HG03520 (cell line): ENCODE data around the gene CFD.
"Not testable (repeated sequence)": the region's sequence is repeated elsewhere in the genome, so short reads cannot be mapped to it uniquely, and the experiment has no call there.

Source experiments
- ATAC-seq: cut with Tn5 transposase; IDR thresholded peaks from one replicate; pipeline ENCODE4 v1.9.1; 2021; ENCODE audit warnings: mild to moderate bottlenecking, moderate library complexity; ENCODE audit not compliant: unreplicated experiment

Gene CFD

DNA sequence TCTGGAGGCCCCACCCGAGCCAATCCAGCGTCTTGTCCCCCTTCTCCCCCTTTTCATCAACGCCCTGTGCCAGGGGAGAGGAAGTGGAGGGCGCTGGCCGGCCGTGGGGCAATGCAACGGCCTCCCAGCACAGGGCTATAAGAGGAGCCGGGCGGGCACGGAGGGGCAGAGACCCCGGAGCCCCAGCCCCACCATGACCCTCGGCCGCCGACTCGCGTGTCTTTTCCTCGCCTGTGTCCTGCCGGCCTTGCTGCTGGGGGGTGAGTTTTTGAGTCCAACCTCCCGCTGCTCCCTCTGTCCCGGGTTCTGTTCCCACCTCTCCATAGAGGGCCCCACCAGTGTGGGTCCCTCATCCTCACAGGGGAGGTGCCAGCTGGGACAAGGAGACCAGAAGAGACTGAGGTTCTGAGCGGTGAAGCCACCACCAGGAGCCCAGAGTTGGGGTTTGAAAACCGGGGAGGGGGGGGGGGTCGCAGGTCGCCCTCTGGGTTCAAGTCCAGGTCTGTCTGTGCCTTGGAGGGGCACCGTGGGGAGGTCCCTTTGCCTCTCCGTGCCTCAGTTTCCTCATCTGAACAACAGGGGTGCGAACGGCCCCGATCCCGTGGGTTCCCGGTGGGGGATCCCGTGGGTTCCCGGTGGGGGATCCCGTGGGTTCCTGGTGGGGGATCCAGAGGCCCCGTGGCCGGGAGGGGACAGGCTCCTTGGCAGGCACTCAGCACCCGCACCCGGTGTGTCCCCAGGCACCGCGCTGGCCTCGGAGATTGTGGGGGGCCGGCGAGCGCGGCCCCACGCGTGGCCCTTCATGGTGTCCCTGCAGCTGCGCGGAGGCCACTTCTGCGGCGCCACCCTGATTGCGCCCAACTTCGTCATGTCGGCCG is 7.1 kb upstream of the CFD start, which contains the start of gene ELANE:
TSS of gene ELANE (plus strand) at position 168 of the 878 bp plus-strand sequence. CDS start at position 194, 26 bp downstream.
- ATAC-seq: no peak

- ATAC-seq: no peak
These were observed 6.4 kb upstream of the CFD start for GRCh38 chr19:853014-853585.

- ATAC-seq: not testable (repeated sequence)
These were observed 5.7 kb upstream of the CFD start for GRCh38 chr19:853614-854220.

GRCh38 chr19:854549-854948 is 4.9 kb upstream of the CFD start:
- ATAC-seq: no peak

DNA sequence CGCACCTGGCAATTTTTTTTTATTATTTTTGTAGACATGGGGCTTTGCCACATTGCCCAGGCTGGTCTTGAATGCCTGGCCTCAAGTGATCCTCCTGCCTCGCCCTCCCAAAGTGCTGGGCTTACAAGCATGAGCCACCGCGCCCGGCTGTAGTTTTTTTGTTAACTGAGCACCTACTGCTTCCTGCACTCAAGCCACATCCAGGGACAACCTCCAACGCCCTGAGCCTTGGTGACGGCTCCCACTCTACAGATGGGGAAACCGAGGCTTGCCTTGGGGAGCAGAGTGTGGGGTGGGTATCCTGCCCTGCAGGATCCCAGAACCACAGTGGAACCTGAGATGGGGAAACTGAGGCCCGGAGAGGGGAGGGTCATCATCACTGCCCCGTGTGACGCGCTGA is 4.3 kb upstream of the CFD start:
- no peak for ATAC-seq

- no peak for ATAC-seq
These were observed 3.8 kb upstream of the CFD start for GRCh38 chr19:855566-856120.

DNA sequence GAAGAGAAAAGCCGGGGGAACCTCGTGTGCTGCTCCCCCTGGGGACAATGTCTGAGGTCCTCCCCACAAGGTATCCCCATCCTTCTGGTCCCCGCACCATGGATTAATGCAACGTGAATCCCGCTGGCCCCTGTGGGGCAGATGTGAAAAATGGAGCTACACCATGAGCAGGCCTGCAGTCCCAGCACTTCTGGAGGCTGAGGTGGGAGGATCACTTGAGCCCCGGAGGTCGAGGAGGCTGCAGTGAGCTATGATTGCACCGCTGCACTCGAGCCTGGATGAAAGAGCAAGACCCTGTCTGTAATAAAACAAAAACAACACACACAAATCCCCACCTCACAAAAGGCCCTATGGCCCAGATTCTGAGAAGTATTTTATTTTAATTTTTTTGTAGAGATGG is 1.2 kb upstream of the CFD start:
- ATAC-seq: no peak

GRCh38 chr19:861141-861755 is 1.8 kb downstream of the CFD start:
- ATAC-seq: no peak

GRCh38 chr19:861756-862580 is 2.5 kb downstream of the CFD start:
- no peak for ATAC-seq

GRCh38 chr19:862581-863314 is 3.3 kb downstream of the CFD start:
- no peak for ATAC-seq

DNA sequence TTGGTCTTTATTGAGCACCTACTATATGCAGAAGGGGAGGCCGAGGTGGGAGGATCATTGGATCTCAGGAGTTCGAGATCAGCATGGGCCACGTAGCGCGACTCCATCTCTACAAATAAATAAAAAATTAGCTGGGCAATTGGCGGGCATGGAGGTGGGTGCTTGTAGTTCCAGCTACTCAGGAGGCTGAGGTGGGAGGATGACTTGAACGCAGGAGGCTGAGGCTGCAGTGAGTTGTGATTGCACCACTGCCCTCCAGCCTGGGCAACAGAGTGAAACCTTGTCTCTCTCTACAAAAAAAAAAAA is 3.8 kb downstream of the CFD start:
- no peak for ATAC-seq

DNA sequence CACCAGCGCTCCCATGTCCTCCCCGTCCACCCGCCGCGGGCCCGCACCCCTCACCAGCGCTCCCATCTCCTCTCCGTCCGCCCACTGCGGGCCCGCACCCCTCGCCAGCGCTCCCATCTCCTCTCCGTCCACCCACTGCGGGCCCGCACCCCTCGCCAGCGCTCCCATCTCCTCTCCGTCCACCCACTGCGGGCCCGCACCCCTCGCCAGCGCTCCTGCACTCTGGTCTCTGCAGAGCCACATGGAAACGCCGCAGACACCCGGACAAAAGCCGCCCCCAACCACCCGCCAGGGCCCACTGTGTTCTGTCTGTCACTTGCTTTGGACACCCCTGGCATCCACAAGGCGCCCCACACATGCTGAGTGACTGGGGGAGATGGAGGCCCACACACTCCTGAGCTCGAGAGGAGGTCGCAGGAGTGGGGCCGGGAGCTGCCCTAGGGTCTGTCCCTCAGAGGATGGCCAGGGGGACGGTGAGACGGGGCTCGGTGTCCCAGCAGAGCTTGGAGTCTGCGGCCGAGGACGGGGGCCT is 7.4 kb downstream of the CFD start:
- ATAC-seq: no peak

DNA sequence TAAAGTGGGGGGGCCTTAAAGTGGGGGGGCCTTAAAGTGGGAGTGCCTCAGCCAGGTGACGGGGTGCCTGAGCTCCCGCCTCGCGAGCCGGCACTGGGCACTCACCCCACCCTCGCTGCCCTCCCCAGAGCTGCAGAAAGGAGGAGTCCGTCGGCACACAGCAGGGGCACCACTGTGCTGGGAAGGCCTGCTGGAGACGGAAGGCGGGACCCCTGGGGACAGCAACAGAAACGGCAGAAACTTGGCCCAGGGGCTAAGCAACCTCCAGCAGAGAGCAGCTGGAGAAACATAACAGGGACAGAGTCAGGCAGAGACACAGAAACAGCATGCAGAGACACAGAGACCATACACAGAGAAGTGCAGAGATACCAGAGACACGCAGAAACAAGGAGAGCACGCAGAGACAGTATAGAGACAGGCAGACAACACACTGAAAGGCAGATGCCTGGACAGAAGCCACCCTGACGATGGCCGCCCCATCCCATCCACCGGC is 7.9 kb downstream of the CFD start:
- ATAC-seq: no peak

DNA sequence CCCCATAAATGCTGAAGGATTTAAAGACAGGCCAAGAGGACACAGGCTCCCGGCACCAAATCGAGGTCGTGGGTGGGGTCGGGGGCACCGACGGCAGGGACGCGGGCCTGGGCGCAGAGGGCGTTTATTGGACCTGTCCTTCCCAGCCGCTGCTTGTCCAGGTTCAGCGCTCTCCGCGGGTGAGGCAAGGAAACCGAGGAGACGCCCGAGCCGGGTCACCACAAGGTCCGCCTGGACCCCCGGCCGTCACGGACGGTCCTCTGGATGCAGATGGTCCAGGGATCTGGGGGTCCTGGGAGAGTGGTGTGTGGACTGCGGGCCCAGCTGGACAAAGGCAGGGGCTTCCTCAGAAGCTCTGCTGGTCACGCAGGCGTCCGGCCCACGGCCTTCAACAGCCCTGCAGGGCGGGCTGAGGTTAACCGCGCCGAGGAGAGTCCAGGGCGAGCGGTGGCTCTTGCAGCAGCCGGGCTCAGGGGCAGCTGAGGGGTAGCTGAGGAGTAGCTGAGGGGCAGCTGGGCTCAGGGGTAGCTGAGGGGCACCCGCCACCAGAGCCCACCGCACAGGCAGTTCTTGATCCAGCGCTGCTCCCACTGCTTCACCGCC is 8.5 kb downstream of the CFD start:
- no peak for ATAC-seq

GRCh38 chr19:868458-869244 is 9.2 kb downstream of the CFD start:
- no peak for ATAC-seq

- ATAC-seq: no peak
These were observed 10.0 kb downstream of the CFD start for GRCh38 chr19:869245-870177.

DNA sequence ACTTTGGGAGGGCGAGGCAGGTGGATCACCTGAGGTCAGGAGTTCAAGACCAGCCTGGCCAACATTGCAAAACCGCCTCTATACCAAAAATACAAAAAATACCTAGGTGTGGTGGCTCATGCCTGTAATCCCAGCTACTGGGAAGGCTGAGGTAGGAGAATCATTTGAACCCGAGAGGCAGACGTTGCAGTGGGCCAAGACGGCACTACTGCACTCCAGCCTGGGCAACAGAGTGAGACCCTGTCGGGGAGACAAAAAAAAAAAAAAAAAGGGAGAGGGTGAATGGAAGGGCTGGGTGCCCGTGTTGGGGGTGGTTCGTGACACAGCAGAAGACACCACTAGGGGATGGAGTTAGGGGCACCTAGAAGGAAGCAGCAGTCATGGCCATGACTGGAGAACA is 10.8 kb downstream of the CFD start:
- ATAC-seq: no peak
